ENCODE data around the gene ZIM2. TPM values are rescaled to one million over a fixed set of nuclear protein-coding genes. Genes with fewer than 3 reads are reported as not detected.

ZIM2 gene
- total and polyA plus RNA-seq, 2 donors (not counting 1 experiment from before 2014, with no cell fraction given) = not detected

DNA sequence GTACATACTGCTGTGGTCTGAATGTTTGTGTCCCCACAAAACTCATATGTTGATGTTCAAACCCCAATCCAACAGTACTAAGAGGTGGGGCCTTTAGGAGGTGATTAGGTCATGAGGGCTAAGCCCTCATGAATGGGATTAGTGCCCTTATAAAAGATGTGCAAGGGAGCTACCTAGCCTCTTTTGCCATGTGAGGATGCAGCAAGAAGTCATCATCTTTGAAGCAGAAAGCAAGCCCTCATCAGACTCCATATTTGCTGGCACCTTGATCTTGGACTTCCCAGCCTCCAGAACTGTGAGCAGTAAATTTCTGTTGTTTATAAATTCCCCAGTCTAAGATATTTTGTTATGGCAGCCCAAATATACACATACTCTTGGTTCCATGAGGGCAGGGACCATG, 33.9 kb downstream of the ZIM2 start:
- Histone ChIP-seq H3K4me1 (ENCODE audit: control insufficient read depth in 2 of 2, insufficient read depth in 2 of 2, low read length in 2 of 2) (no peaks in the 10 kb centered on the region), H4K20me1 (ENCODE audit: control insufficient read depth, insufficient read depth, low read length, poor library complexity, severe bottlenecking) (no peaks in the 10 kb centered on the region), H3K79me2 (ENCODE audit: control insufficient read depth, insufficient read depth, low read length) (no peaks in the 10 kb centered on the region), H3K9ac (ENCODE audit: low read length) (no peak overlapping the region), H3K4me3 (ENCODE audit: control extremely low read depth in 1 of 5, extremely low read depth in 1 of 5, insufficient read depth in 1 of 5, low read depth in 2 of 5, low read length in 4 of 5) (no peak overlapping the region), H3K27ac (ENCODE audit: low read length in 2 of 2) (no peak overlapping the region), H3K4me2 (replicated peaks; ENCODE audit: low read depth, low read length, poor library complexity, severe bottlenecking) (no peak overlapping the region), H3K36me3 (replicated peaks in 1 of 2; ENCODE audit: control extremely low read depth in 1 of 2, control insufficient read depth in 1 of 2, extremely low read depth in 1 of 2, insufficient read depth in 2 of 2, low read length in 1 of 2) (no peaks in the 10 kb centered on the region), H3K9me3 (ENCODE audit: control extremely low read depth in 1 of 3, control insufficient read depth in 2 of 3, insufficient read depth in 1 of 3, low read length in 2 of 3) (peaks cover 0 to 24% (median 21%) of the 10 kb centered on the region in 3 donors), H3K27me3 (replicated peaks in 1 of 4; ENCODE audit: control extremely low read depth in 1 of 4, control insufficient read depth in 3 of 4, insufficient read depth in 4 of 4, low read length in 3 of 4) (no peaks in the 10 kb centered on the region), H2AFZ (ENCODE audit: insufficient read depth, low read depth, low read length, poor library complexity, severe bottlenecking) (no peak overlapping the region)
- Mint-ChIP-seq H3K4me1 (no peaks in the 10 kb centered on the region), H3K9me3 (ENCODE audit: insufficient read depth) (peaks cover 12% of the 10 kb centered on the region), H3K4me3 (no peak overlapping the region), H3K27ac (no peak overlapping the region), H3K27me3 (no peaks in the 10 kb centered on the region)
- DNase-seq (no peak), ATAC-seq (ENCODE audit: low read depth) (no peak)
- CTCF ChIA-PET = interaction anchor here (1.0 kb wide), 1 partner anchor 199 kb away, joined by 3 read pairs; no protein-coding TSS in a partner anchor
- intact Hi-C loops (cut with micrococcal nuclease) = no loop called here
- POLR2A ChIA-PET = no interaction called here
- TF ChIP-seq EZH2 (IDR thresholded peaks at IDR 0.05; ENCODE audit: borderline replicate concordance, insufficient read depth, low read depth, low read length, poor library complexity, severe bottlenecking) = no peak
- TF ChIP-seq, protein P1, sequence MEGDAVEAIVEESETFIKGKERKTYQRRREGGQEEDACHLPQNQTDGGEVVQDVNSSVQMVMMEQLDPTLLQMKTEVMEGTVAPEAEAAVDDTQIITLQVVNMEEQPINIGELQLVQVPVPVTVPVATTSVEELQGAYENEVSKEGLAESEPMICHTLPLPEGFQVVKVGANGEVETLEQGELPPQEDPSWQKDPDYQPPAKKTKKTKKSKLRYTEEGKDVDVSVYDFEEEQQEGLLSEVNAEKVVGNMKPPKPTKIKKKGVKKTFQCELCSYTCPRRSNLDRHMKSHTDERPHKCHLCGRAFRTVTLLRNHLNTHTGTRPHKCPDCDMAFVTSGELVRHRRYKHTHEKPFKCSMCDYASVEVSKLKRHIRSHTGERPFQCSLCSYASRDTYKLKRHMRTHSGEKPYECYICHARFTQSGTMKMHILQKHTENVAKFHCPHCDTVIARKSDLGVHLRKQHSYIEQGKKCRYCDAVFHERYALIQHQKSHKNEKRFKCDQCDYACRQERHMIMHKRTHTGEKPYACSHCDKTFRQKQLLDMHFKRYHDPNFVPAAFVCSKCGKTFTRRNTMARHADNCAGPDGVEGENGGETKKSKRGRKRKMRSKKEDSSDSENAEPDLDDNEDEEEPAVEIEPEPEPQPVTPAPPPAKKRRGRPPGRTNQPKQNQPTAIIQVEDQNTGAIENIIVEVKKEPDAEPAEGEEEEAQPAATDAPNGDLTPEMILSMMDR (IDR thresholded peaks at IDR 0.05) = no peak

DNA sequence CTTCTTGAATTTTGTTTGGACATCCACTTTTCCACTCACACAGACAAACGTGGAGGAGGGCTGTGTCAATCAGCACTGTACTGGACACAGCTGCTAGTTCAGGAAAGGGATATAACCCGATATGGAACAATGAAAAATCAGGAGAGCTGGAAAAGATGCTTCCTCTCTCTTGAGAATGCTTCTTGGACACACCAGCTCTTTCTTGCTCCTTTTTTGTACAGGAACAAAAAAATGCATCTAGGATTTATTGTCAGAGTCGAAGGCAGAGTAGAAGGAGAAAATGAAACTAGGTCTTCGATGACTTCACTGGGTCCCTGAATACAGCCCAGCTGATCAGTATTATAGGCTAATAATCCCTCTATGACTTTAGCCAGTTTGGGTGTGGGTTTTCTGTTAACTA, 62.2 kb downstream of the ZIM2 start:
- H3K27ac Mint-ChIP-seq = no peak overlapping the region
- POLR2A ChIA-PET = no interaction called here
- TF ChIP-seq, protein P1 (IDR thresholded peaks at IDR 0.05) = no peak
- TF ChIP-seq EZH2 (IDR thresholded peaks at IDR 0.05; ENCODE audit: borderline replicate concordance, insufficient read depth, low read depth, low read length, poor library complexity, severe bottlenecking) = no peak

More for the DNA sequence above, 62.2 kb downstream of the ZIM2 start:
- DNase-seq (no peak), ATAC-seq (ENCODE audit: low read depth) (no peak)
- no peaks in the 10 kb centered on the region for H3K79me2 ChIP-seq (ENCODE audit: control insufficient read depth, insufficient read depth, low read length)
- Mint-ChIP-seq H3K27me3 (no peaks in the 10 kb centered on the region), H3K9me3 (ENCODE audit: insufficient read depth) (peaks cover 11% of the 10 kb centered on the region), H3K4me1 (no peaks in the 10 kb centered on the region), H3K4me3 (no peak overlapping the region)
- no peak overlapping the region for H3K4me3 ChIP-seq (ENCODE audit: control extremely low read depth in 1 of 5, extremely low read depth in 1 of 5, insufficient read depth in 1 of 5, low read depth in 2 of 5, low read length in 4 of 5)
- H3K27me3 ChIP-seq (replicated peaks in 1 of 4; ENCODE audit: control extremely low read depth in 1 of 4, control insufficient read depth in 3 of 4, insufficient read depth in 4 of 4, low read length in 3 of 4) = no peaks in the 10 kb centered on the region
- CTCF ChIA-PET = no interaction called here
- no peaks in the 10 kb centered on the region for H4K20me1 ChIP-seq (ENCODE audit: control insufficient read depth, insufficient read depth, low read length, poor library complexity, severe bottlenecking)
- WGBS (ENCODE audit: insufficient coverage) = 72% methylated on average over 2 of the region's 4 CpGs
- no peak overlapping the region for H3K4me2 ChIP-seq (replicated peaks; ENCODE audit: low read depth, low read length, poor library complexity, severe bottlenecking)
- H3K4me1 ChIP-seq (ENCODE audit: control insufficient read depth in 2 of 2, insufficient read depth in 2 of 2, low read length in 2 of 2) = no peaks in the 10 kb centered on the region
- H2AFZ ChIP-seq (ENCODE audit: insufficient read depth, low read depth, low read length, poor library complexity, severe bottlenecking) = no peak overlapping the region
- no peak overlapping the region for H3K27ac ChIP-seq (ENCODE audit: low read length in 2 of 2)
- no peaks in the 10 kb centered on the region for H3K36me3 ChIP-seq (replicated peaks in 1 of 2; ENCODE audit: control extremely low read depth in 1 of 2, control insufficient read depth in 1 of 2, extremely low read depth in 1 of 2, insufficient read depth in 2 of 2, low read length in 1 of 2)
- peaks cover 0 to 6% (median 2%) of the 10 kb centered on the region in 3 donors for H3K9me3 ChIP-seq (ENCODE audit: control extremely low read depth in 1 of 3, control insufficient read depth in 2 of 3, insufficient read depth in 1 of 3, low read length in 2 of 3)
- no peak overlapping the region for H3K9ac ChIP-seq (ENCODE audit: low read length)
- intact Hi-C loops (cut with micrococcal nuclease) = no loop called here
